Uterus (tissue), 4 donors: ENCODE data around the gene ATF4. TPM values are rescaled to one million over a fixed set of nuclear protein-coding genes. Genes with fewer than 3 reads are reported as not detected.

Experiments used
- DNase-seq, 2 donors: peaks; one replicate each; pipeline ENCODE4 v3.0.0-alpha.2; 2019 to 2020
- H3K27ac ChIP-seq, 2 donors: fragments of 200-600 bp; sonication (generic); 1 replicate in 1 of 2; 2 replicates in 1 of 2; pipeline ENCODE4 v1.5.1; 2016 to 2018
- H3K27me3 ChIP-seq, 2 donors: fragments of 200-600 bp; sonication (generic); one replicate each; pipeline ENCODE4 v1.5.1; 2018 to 2019; ENCODE audit warnings: control low read depth in 1 of 2
- H3K36me3 ChIP-seq, 2 donors: fragments of 200-600 bp; sonication (generic); one replicate each; pipeline ENCODE4 v1.5.1; 2019; ENCODE audit warnings: control low read depth in 1 of 2
- H3K4me1 ChIP-seq, 2 donors: fragments of 200-600 bp; sonication (generic); one replicate each; pipeline ENCODE4 v1.5.1; 2018 to 2019; ENCODE audit warnings: control low read depth in 1 of 2
- H3K4me3 ChIP-seq, 2 donors: fragments of 200-600 bp; sonication (generic); 1 replicate in 1 of 2; 2 replicates in 1 of 2; pipeline ENCODE4 v1.5.1; 2018 to 2019; ENCODE audit warnings: mild to moderate bottlenecking in 1 of 2
- H3K9me3 ChIP-seq, 2 donors: fragments of 200-600 bp; sonication (generic); one replicate each; pipeline ENCODE4 v1.5.1; 2019; ENCODE audit warnings: control low read depth in 1 of 2
- CTCF ChIP-seq, 4 experiments: fragments of 200-600 bp in 2 of 4; fragments of 450-650 bp in 2 of 4; sonication (generic) in 2 of 4; IDR thresholded peaks; one replicate each; pipeline ENCODE4 v1.5.1; 2016 to 2019; ENCODE audit warnings: antibody characterized with exemption in 4 of 4, mild to moderate bottlenecking in 2 of 4, moderate library complexity in 1 of 4
- POLR2A ChIP-seq, 2 donors: fragments of 450-650 bp; IDR thresholded peaks; one replicate each; pipeline ENCODE4 v1.6.1; 2016; ENCODE audit warnings: antibody characterized with exemption in 2 of 2, mild to moderate bottlenecking in 1 of 2, moderate library complexity in 1 of 2
- intact Hi-C: fragments of 100-400 bp; cut with DNase I; formaldehyde crosslinking; loops from one replicate; pipeline ENCODE4 v1.15.1; 2023; ENCODE audit warnings: low total_unique reads
- total RNA-seq, 4 donors: library from RNA; depleted of rRNA in 3 of 4; stranded (reverse); fragments of >200 nt in 3 of 4; gene quantifications; one replicate each; pipeline versions ENCODE4 v1.1.0 to v1.2.4, GENCODE V29; 2014 to 2023
- donor health status: DM: yes; HTN: yes; CAD: no.

Gene ATF4
- total RNA-seq, 4 donors from 2014 or later: 105 to 351 (median 293) TPM

- intact Hi-C loops: no loop called here
- no peak overlapping the region for H3K27ac ChIP-seq
- no peak for DNase-seq
- TF ChIP-seq CTCF (IDR thresholded peaks at IDR 0.05) (no peak), POLR2A (IDR thresholded peaks at IDR 0.05) (no peak)
- H3K36me3 ChIP-seq: no peaks in the 10 kb centered on the region
- H3K9me3 ChIP-seq: no peaks in the 10 kb centered on the region
- no peaks in the 10 kb centered on the region for H3K4me1 ChIP-seq
- H3K4me3 ChIP-seq: no peak overlapping the region
- no peaks in the 10 kb centered on the region for H3K27me3 ChIP-seq
Measured at GRCh38 chr22:39571538-39571937, 51.2 kb downstream of the ATF4 start.

Other genes with a start within 250 kb of the ATF4 start
- 1,000 to 10,000 TPM; 1,498 to 2,840 (median 2,333) TPM for gene RPL3, start 200.9 kb upstream of the ATF4 start, total RNA-seq
- gene SYNGR1, start 170.6 kb upstream of the ATF4 start, total RNA-seq: 10 to 100 TPM; 12.9 to 57.9 (median 35.4) TPM
- gene TAB1, start 120.8 kb upstream of the ATF4 start, total RNA-seq: 10 to 100 TPM; 23.0 to 44.0 (median 42.0) TPM
- 10 to 100 TPM in 1 of 4 donors, 1 to 10 TPM in 1, under 1 TPM in 1, not detected in 1; 0.26 to 11.8 (median 9.5) TPM for gene MGAT3, start 63.5 kb upstream of the ATF4 start, total RNA-seq
- gene MIEF1, start 18.3 kb upstream of the ATF4 start, total RNA-seq: 10 to 100 TPM in 3 of 4 donors, 1 to 10 TPM in 1; 6.9 to 23.3 (median 20.6) TPM
- 100 to 1,000 TPM in 1 of 4 donors, 10 to 100 TPM in 3; 24.5 to 125 (median 50.7) TPM for gene RPS19BP1, start 12.2 kb downstream of the ATF4 start, total RNA-seq
- under 1 TPM in 2 of 4 donors, not detected in 2; under 0.01 to 0.15 TPM for gene CACNA1I, start 50.2 kb downstream of the ATF4 start, total RNA-seq